HG02938 (cell line): ENCODE results near the gene NASP.

Experiments
- ATAC-seq: cut with Tn5 transposase; IDR thresholded peaks from one replicate; pipeline ENCODE4 v1.9.1; 2021; ENCODE audit warnings: mild to moderate bottlenecking, moderate library complexity; ENCODE audit not compliant: unreplicated experiment

Gene NASP

GRCh38 chr1:45619149-45619921, 35.5 kb downstream of the NASP start:
- no peak for ATAC-seq

GRCh38 chr1:45620588-45621500, 37.0 kb downstream of the NASP start:
- ATAC-seq: no peak

- ATAC-seq: no peak
Measured at GRCh38 chr1:45621501-45621836, 37.6 kb downstream of the NASP start.

GRCh38 chr1:45621895-45622523, 38.2 kb downstream of the NASP start:
- ATAC-seq: no peak

GRCh38 chr1:45622524-45623394, 38.9 kb downstream of the NASP start:
- no peak for ATAC-seq

GRCh38 chr1:45623972-45624371, 40.1 kb downstream of the NASP start, which contains the start of gene CCDC17:
TSS of gene CCDC17 (minus strand) at chr1:45624054. CDS start at chr1:45623909, 145 bp downstream.
- ATAC-seq: no peak

- ATAC-seq: no peak
Measured at GRCh38 chr1:45629035-45629434, 45.2 kb downstream of the NASP start.

- ATAC-seq: no peak
Measured at GRCh38 chr1:45630429-45630828, 46.6 kb downstream of the NASP start.

- no peak for ATAC-seq
Measured at GRCh38 chr1:45635211-45635610, 51.4 kb downstream of the NASP start.

GRCh38 chr1:45640293-45640692, 56.5 kb downstream of the NASP start:
- no peak for ATAC-seq

GRCh38 chr1:45643321-45643720, 59.5 kb downstream of the NASP start:
- no peak for ATAC-seq

GRCh38 chr1:45643978-45644377, 60.1 kb downstream of the NASP start:
- no peak for ATAC-seq

GRCh38 chr1:45644661-45645060, 60.8 kb downstream of the NASP start:
- no peak for ATAC-seq

GRCh38 chr1:45647248-45648021, 63.6 kb downstream of the NASP start:
- ATAC-seq: no peak

GRCh38 chr1:45654540-45655280, 70.9 kb downstream of the NASP start:
- ATAC-seq: no peak

- ATAC-seq: no peak
Measured at GRCh38 chr1:45656573-45657226, 72.9 kb downstream of the NASP start.

GRCh38 chr1:45658171-45658570, 74.3 kb downstream of the NASP start:
- no peak for ATAC-seq

GRCh38 chr1:45659222-45659621, 75.4 kb downstream of the NASP start:
- ATAC-seq: no peak

GRCh38 chr1:45660336-45660735, 76.5 kb downstream of the NASP start:
- ATAC-seq: no peak
